H54 (cell line): ENCODE data around the gene KRT80.

ENCODE experiments used
- DNase-seq: peaks from one replicate; pipeline ENCODE4 v3.0.0; 2011; ENCODE audit warnings: low spot score, mixed read lengths; ENCODE audit not compliant: insufficient read length
- FAIRE-seq: peaks from 3 replicates; lab custom pipeline; 2011; peaks lifted over from hg19 to GRCh38; lab: Jason Lieb, UNC
- POLR2A ChIP-seq: IDR thresholded peaks from 2 replicates; pipeline ENCODE4 v1.6.1; 2011; ENCODE audit warnings: low read depth, mild to moderate bottlenecking, low read length

Gene KRT80

DNA sequence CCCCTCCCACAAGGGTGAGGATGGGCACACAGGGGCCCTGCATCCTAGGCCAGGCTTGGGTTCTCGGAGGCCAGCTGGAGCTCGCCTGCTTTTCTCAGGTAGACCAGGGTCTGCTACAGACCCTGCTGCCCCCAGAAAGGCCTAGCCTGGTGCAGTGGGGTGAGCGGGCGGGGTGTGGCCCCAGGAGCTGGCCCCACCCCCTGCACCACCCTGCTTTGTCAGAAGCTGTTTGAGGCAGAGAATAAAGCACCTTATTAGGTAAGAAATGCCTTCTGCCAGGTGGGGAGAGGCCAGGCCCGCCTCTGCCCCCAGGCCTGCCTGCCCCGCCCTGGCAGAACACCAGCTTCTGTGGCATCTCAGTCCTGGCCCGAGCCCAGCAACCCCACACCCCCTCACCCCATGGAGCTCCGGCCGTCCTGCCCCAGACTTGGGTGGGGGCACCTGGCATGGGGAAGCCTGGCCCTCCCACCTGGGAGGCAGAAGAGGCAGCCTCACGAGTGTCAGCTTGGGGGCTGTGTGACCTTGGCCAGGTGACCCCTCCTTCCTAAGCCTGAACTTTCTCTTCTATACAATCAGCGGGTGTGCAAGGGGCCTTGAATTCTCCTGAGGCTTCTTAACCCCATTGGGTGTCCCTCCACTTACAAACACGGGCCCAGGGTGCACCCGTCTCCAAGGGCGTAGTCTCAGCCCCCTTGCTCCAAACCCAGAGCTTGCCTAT, 43.2 kb downstream of the KRT80 start:
- TF ChIP-seq POLR2A = no peak; the same call in 1 of the 2 replicates
- FAIRE-seq (no peak), DNase-seq (peak; percentile 59)

DNA sequence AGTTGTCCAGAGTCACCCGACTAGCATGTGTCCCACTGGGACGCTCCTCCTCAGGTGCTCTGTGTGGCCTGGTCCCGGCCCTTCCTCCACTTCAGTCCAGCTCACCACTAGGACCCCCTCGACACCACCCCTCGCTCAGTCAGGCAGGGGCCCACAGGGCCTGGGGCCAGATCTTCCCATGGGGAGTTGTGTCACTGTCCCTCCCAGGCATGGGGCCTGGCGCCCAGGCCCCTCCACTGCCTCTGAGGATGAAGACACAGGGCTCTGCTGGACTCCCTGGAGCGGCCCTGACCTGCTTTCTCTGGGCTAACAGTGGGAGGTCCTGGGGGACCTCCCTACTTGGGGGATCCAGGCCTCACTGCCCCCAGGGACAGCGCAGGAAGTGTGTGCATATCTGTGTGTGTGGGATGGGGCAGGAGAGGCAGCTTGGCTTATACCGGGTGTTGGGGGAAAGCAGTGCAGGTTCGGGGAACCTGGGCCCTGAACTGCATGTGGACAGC, 43.8 kb downstream of the KRT80 start:
- FAIRE-seq (no peak), DNase-seq (no peak)
- peak; percentile 4 for TF ChIP-seq POLR2A

GRCh38 chr12:52147367-52147963, 44.3 kb downstream of the KRT80 start:
- TF ChIP-seq POLR2A = peak; percentile 36; the same call in 1 of the 2 replicates
- FAIRE-seq = no peak

DNA sequence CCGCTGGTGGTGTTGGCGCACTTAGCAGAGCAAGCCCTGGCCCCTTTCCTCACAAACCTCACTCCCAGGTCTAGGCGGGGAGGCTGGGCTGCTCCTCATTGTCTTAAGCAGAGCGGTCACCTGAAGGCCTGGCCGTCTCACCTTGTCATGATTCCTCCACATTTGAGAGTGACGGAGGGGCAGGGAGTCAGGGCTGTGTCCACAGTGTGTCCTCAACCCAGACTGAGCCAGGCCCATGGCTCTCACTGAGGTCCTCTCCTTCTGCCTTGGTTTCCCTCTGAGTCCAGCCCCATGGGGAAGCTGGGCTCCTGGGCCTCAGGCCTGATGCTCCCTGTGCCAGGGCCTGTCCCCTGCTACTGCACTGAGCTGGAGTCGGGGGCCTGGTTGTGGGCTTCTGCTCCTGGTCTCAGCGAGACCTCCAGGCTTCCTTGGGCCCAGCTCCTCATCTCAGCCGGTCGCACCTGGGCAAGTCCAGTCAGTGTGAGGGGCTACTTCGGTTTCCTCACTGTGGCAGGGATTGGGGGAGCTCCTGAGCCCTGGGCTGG, 44.9 kb downstream of the KRT80 start:
- no peak for FAIRE-seq
- TF ChIP-seq POLR2A = no peak; the same call in 1 of the 2 replicates
- no peak for DNase-seq

More at GRCh38 chr12:52147367-52147963, 44.3 kb downstream of the KRT80 start:
- peak; percentile 91 for DNase-seq

GRCh38 chr12:52146089-52146821, 45.6 kb downstream of the KRT80 start:
- DNase-seq (no peak), FAIRE-seq (no peak)
- peak; percentile 10; the same call in 1 of the 2 replicates for TF ChIP-seq POLR2A

- peak; percentile 35 for TF ChIP-seq POLR2A
- no peak for DNase-seq
- no peak for FAIRE-seq
These were observed 46.4 kb downstream of the KRT80 start for GRCh38 chr12:52145228-52146088.

DNA sequence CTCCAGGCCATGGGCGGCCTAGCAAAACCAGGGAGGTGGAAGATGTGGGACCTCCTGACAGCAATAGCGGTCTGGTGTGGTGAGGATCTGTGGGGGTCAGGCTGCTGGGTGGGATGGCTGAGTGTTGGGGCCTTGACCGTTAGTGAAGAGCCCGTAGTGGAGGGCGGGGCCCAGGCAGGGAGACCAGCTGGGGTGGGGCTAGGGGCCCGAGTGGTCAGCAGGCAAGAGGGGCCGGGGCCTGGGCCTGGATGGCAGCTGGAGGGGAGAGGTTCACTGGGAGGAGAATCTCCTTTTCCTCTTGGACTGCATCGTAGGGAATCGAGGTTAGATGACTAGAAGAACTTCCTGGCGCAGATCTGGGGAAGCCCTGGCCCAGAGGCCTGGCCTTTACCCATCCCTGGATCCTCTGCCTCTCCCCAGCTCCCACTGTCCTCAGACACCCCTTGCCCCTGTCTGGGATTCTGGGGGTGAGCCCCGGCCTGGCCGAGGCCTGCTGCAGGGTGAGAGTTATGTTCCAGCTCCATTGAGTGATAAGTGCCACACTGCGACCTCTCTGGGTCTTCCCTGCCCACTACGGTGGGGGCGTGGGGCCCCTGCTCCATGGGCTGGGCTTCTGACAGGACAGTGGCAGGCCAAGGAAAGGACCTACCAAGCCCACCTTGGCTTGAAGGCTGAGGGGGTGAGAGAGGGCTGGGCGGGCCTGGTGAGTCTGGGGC, 47.1 kb downstream of the KRT80 start:
- no peak for TF ChIP-seq POLR2A
- FAIRE-seq (no peak), DNase-seq (no peak)

DNA sequence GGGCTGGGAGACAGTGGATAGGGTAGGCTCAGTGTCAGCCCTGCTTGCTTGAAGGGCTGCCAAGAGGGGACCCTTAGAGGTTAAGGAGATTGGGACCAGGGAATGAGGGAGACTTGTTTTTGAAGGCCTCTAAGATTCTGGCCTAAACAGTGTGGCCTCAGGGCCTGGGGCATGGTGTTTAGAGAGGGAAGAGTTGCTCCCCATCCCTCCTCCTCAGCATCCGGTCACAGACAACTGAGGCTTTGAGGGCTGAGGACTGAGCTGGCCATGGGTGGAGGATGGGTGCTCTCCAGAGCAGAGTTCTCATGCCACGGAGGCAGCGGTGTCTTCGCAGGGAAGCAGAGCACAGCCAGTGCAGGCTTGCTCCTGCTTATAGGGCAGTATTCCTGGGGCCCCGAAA, 49.4 kb downstream of the KRT80 start:
- FAIRE-seq = no peak
- no peak for TF ChIP-seq POLR2A
- DNase-seq = no peak

- no peak for DNase-seq
- no peak for FAIRE-seq
- no peak for TF ChIP-seq POLR2A
These were observed 49.9 kb downstream of the KRT80 start for GRCh38 chr12:52141875-52142274.

DNA sequence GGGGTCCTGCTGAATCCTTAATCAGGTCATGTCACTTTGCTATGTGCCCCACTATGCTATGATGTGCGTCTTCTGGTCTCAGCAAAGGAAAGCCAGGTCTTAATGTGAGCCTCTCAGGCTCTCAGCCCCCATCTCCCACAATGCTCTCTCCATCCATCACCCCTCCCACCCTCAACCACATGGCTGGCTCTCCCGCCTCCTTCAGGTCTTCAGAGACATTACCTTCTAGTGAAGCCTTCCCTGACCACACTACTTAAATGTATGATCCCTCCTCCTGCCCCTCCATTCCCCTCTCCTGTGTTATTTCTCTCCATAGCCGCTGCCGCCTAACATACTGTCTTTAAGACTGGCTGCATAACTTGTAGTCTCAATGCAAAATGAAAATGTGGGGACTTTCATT, 50.5 kb downstream of the KRT80 start:
- DNase-seq (no peak), FAIRE-seq (no peak)
- TF ChIP-seq POLR2A = no peak

- DNase-seq = no peak
- TF ChIP-seq POLR2A = no peak
- FAIRE-seq = no peak
These were observed 52.2 kb downstream of the KRT80 start for GRCh38 chr12:52139579-52140062.

- FAIRE-seq (no peak), DNase-seq (no peak)
- no peak for TF ChIP-seq POLR2A
These were observed 52.7 kb downstream of the KRT80 start for GRCh38 chr12:52139147-52139546.
